ENCODE measurements around the gene NPM1.

The NPM1 gene

DNA sequence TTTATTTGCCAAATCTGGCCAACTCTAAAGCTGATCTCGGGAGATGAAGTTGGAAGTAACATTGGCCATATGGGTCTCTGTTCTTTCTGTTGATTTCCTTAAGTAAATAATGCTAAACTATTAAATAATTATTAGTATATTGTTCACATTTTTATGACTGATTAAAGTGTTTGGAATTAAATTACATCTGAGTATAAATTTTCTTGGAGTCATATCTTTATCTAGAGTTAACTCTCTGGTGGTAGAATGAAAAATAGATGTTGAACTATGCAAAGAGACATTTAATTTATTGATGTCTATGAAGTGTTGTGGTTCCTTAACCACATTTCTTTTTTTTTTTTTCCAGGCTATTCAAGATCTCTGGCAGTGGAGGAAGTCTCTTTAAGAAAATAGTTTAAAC, 22.5 kb downstream of the NPM1 start:
- in situ Hi-C loops (cut with MboI; ENCODE audit: low sequenced_read_pairs), result loop anchor here (25.0 kb wide), 1 partner anchor 502 kb away; no protein-coding TSS in a partner anchor

DNA sequence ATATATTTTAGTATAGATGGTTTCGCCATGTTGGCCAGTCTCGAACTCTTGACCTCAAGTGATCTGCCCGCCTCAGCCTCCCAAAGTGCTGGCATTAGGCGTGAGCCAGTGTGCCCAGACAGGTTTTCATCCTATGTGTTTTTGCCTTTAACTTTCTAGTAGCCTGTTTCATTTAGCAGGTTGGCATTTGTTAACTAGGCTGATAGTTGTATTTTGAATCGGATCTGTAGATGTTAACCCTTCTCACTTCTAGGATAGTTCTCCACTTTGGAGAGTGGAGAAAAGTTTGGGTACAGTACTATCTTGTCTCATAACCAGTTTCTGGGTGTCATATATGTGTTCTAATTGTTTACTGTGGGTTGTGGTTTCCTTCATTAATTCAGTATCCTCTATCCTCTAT, 24.5 kb downstream of the NPM1 start:
- in situ Hi-C loops (cut with MboI; ENCODE audit: low sequenced_read_pairs), result loop anchor here (25.0 kb wide), 1 partner anchor 500 kb away; no protein-coding TSS in a partner anchor

GRCh38 chr5:171413153-171413910, 25.7 kb downstream of the NPM1 start:
- in situ Hi-C loops (cut with MboI; ENCODE audit: low sequenced_read_pairs), result loop anchor here (25.0 kb wide), 1 partner anchor 499 kb away; no protein-coding TSS in a partner anchor

DNA sequence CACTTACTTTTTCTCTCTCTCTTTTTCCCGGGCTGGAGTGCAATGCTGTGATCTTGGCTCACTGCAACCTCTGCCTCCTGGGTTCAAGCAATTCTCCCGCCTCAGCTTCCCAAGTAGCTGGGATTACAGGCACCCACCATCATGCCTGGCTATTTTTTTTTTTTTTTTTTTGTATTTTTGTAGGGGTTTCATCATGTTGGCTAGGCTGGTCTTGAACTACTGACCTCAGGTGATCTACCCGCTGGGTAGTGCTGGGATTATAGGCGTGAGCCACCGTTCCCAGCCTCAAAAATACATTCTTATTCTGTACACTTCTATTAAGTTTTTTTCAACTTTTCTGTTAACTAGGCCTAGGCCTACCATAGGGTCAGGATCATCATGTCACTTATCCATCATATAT, 26.3 kb downstream of the NPM1 start:
- in situ Hi-C loops (cut with MboI; ENCODE audit: low sequenced_read_pairs), result loop anchor here (25.0 kb wide), 1 partner anchor 498 kb away; no protein-coding TSS in a partner anchor

- in situ Hi-C loops (cut with MboI; ENCODE audit: low sequenced_read_pairs), result loop anchor here (25.0 kb wide), 1 partner anchor 497 kb away; no protein-coding TSS in a partner anchor
Observed at GRCh38 chr5:171415115-171415730, 27.6 kb downstream of the NPM1 start.

- in situ Hi-C loops (cut with MboI; ENCODE audit: low sequenced_read_pairs), result loop anchor here (25.0 kb wide), 1 partner anchor 496 kb away; no protein-coding TSS in a partner anchor
Observed at GRCh38 chr5:171416160-171417049, 28.8 kb downstream of the NPM1 start.

DNA sequence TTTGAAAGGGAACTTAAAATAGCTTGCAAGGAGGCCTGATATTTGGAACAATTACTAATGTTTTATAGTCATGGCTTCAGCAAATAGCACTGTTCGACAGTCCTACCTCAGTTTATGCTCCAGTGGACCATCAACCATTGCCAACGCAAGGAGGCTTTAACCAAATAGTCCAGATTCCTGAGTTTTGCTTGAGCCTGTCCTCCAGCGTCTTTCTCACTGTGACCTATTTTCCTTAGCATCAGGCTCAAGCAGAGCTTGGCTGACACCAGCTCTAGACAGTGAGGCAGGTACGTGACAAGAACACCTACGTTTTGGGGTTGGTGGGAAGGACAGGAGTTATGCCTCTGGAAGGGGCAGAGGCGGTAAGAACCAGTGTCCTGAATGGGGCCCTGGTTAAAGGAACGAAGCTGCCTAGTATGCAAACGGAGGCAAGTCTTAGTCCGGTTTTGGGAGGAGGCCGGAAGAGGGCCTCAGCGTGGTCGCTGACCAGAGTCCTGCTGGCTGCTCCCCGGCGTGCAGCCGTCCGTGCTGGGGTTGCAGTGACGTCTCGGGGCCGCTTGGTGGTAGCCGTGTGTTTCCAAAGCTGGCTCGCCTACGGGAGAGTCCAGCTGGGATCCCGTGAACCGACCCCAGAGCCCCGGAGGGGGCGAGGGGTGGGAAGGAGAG, 30.8 kb downstream of the NPM1 start:
- in situ Hi-C loops (cut with MboI; ENCODE audit: low sequenced_read_pairs), result loop anchor here (25.0 kb wide), 1 partner anchor 494 kb away; no protein-coding TSS in a partner anchor

GRCh38 chr5:171418982-171419687, 31.5 kb downstream of the NPM1 start, which contains the start of gene FGF18:
Gene FGF18 (plus strand): TSS chr5:171419647. CDS start chr5:171420200, 553 bp downstream.
- in situ Hi-C loops (cut with MboI; ENCODE audit: low sequenced_read_pairs), result loop anchor here (25.0 kb wide), 1 partner anchor 493 kb away; no protein-coding TSS in a partner anchor

- in situ Hi-C loops (cut with MboI; ENCODE audit: low sequenced_read_pairs), result loop anchor here (25.0 kb wide), 1 partner anchor 492 kb away; no protein-coding TSS in a partner anchor
Observed at GRCh38 chr5:171419688-171420430, 32.2 kb downstream of the NPM1 start.

GRCh38 chr5:171420431-171421241, 33.0 kb downstream of the NPM1 start:
- in situ Hi-C loops (cut with MboI; ENCODE audit: low sequenced_read_pairs), result loop anchor here (25.0 kb wide), 1 partner anchor 492 kb away; no protein-coding TSS in a partner anchor

DNA sequence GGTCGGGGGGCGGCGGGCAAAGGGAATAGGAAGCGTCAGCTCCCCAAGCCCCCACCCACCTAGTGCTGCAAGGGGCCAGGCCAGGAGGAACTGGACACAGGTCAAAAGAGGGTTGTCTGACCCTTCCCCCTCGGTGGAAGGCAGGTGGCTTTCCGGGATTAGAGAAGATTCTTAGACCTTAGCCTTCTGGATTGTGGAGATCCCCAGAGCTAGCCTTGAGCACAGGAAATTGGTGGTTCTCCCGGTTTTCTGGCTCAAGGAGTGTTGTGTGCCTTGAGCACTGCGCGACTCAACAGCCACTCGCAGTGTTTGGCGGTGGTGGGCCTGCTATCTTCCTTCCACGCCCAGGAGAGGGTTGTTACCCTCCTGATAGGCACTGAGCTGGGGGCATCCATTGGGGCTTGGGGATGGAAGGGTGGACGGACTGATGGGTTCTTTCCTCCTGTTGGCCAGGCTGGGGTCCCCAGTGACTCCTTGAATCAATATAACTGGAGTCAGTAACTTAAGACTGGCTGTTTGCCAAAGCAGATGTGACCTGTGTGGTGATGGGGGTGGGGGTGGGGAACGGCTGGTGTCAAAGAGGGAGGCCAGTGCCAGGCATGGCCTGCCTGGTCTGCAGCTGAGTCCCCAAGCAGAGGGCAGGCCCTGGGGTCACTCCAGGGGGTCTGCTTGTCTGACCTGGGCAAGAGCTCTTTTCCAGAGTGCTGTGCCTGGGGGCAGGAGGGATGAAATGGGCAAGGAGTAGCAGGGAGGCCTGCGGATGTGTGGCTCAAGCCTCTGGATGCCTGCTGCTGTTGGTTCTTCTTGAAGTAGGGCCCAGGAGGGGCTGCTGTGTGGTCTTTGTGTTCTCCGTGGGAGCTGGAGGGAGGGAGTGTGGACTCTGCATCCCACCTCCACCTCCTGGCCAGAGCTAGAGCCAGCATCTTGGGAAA, 33.9 kb downstream of the NPM1 start:
- in situ Hi-C loops (cut with MboI; ENCODE audit: low sequenced_read_pairs), result loop anchor here (25.0 kb wide), 1 partner anchor 491 kb away; no protein-coding TSS in a partner anchor

DNA sequence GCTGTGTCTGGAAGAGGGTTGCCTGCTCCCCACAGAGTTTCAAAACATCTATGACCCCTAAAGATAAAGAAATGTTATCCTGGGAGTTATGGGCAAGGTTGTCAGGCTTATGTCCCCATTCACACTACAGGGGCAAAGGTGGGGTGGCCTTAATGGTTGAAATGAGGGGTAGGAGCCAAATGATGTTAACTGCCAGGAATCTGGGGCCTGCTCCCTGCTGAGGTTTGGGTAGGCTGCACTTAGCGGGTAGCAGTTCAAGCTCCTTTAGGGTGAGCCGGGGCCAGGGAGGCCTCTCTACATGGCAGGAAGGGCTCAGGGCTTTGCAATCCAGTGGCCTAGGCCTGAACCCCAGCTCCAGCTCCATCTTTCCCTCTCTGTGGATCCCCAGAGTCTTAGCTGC, 34.8 kb downstream of the NPM1 start:
- in situ Hi-C loops (cut with MboI; ENCODE audit: low sequenced_read_pairs), result loop anchor here (25.0 kb wide), 1 partner anchor 490 kb away; no protein-coding TSS in a partner anchor

GRCh38 chr5:171422902-171423663, 35.4 kb downstream of the NPM1 start:
- in situ Hi-C loops (cut with MboI; ENCODE audit: low sequenced_read_pairs), result loop anchor here (25.0 kb wide), 1 partner anchor 489 kb away; no protein-coding TSS in a partner anchor

- in situ Hi-C loops (cut with MboI; ENCODE audit: low sequenced_read_pairs), result loop anchor here (25.0 kb wide), 1 partner anchor 488 kb away; no protein-coding TSS in a partner anchor
Observed at GRCh38 chr5:171424726-171425125, 37.1 kb downstream of the NPM1 start.

DNA sequence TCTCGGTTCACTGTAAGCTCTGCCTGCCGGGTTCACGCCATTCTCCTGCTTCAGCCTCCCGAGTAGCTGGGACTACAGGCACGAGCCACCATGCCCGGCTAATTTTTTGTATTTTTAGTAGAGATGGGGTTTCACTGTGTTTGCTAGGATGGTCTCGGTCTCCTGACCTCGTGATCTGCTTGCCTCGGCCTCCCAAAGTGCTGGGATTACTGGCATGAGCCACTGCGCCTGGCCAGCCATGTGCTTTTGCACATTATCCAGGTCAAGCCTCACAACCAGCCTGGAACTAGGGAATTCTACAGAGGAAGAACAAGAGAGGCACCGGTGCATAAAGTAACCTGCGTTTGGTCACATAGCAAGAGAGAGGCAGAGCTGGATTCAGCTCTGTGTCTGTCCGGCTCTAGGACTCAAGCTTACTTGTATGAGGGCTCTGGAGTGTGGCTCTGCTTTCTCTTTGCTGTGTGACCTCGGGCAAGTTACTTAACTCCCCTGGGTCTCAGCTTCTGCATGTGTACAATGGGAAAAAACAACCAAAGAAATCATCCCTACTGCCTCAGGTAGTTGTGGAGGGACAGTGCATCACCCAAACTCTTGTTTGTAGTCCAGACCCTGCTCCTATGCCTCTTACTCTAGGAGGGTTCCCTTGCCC, 38.1 kb downstream of the NPM1 start:
- in situ Hi-C loops (cut with MboI; ENCODE audit: low sequenced_read_pairs), result no loop called here

Data from HL-60/S4 treated with retinoic acid at 250 ng/mL for 4 days and 3 days (cell line).